ENCODE results near the gene KRTAP19-4.

DNA sequence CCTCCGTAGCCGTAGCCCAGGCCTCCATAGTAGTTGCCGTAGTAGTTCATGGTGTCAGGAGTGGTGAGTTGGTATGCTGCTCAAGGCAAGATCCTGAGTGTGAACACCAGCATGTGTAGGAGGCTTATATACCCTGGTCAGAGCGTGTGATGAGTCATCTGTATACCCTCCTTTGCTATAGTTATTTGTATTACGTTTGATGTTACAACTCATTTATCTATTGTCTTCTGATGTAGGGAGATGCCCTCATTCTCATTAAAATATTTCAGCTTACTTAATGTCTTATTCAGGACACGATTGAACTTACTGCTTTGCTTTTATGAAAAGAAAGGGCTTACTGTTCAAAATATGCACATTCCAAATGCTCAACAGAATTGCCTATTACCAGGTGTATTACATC lies 5.1 kb upstream of the KRTAP19-4 start, which contains the start of gene KRTAP19-5:
- TF ChIP-seq, protein P1, sequence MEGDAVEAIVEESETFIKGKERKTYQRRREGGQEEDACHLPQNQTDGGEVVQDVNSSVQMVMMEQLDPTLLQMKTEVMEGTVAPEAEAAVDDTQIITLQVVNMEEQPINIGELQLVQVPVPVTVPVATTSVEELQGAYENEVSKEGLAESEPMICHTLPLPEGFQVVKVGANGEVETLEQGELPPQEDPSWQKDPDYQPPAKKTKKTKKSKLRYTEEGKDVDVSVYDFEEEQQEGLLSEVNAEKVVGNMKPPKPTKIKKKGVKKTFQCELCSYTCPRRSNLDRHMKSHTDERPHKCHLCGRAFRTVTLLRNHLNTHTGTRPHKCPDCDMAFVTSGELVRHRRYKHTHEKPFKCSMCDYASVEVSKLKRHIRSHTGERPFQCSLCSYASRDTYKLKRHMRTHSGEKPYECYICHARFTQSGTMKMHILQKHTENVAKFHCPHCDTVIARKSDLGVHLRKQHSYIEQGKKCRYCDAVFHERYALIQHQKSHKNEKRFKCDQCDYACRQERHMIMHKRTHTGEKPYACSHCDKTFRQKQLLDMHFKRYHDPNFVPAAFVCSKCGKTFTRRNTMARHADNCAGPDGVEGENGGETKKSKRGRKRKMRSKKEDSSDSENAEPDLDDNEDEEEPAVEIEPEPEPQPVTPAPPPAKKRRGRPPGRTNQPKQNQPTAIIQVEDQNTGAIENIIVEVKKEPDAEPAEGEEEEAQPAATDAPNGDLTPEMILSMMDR (IDR thresholded peaks at IDR 0.05) = no peak
- no peak for TF ChIP-seq POLR2AphosphoS5 (IDR thresholded peaks at IDR 0.05)
- no peak for TF ChIP-seq POLR2A (IDR thresholded peaks at IDR 0.05)
